HK-2 (cell line): ENCODE results near the gene PHYKPL.
A peak's percentile ranks its signal among the peaks of the same experiment; 100 is the strongest.

Experiments used
- DNase-seq: peaks from one replicate; pipeline ENCODE4 v3.0.0-alpha.2; 2018; ENCODE audit not compliant: unreplicated experiment

Gene PHYKPL

DNA sequence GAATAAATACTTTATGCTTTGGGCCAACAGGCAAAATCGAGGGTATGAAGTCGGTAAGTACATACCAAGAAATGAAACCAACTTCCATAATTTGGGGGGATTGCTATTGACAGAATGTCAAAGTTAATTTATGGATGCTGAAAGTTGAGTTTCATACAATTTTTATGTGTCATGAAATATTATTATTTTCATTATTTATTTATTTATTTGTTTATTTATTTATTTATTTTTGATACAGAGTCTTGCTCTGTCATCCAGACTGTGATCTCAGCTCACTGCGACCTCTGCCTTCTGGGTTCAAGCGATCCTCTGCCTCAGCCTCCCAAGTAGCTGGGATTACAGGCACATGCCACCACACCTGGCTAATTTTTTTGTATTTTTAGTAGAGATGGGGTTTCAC lies 40.9 kb downstream of the PHYKPL start:
- DNase-seq, result no peak

DNA sequence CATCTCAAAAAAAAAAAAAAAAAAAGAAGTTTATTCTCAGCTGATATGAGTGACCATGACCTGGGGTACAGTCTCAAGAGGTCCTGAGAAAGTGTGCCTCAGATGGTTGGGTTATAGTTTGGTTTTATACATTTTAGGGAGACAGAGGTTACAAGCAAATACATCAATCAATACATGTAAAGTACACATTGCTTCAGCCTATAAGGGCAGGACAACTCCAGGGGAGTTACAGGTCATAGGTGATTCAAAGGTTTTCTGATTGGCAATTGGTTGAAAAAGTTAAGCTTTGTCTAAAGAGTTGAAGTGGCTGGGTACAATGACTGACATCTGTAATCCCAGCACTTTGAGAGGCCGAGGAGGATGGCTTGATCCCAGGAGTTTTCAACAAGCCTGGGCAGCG lies 43.2 kb downstream of the PHYKPL start:
- DNase-seq, result no peak

DNA sequence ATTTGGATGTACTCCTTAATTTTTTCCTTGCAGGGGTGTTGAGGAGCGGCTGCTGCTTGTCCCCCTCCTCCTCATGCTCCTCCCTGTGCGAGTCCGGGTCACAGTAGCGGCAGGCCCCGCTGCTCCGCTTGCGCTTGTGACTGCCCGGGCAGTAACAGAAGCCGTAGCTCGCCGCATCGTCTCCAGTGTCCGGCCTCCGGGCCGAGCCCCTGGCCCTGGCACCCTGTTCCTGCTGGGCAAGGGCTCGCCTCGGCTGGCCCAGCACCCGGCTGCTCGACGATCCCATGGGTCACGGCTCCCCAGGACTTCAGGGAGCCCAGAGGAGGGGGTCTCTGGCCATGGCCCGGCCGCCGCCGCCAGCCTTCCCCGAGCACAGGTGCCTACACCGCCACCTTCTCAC lies 45.6 kb downstream of the PHYKPL start, which contains the start of gene GMCL2:
Gene GMCL2 (minus strand): TSS at position 358 of the 400 bp plus-strand sequence. CDS start 72 bp downstream, at position 286.
- no peak for DNase-seq

DNA sequence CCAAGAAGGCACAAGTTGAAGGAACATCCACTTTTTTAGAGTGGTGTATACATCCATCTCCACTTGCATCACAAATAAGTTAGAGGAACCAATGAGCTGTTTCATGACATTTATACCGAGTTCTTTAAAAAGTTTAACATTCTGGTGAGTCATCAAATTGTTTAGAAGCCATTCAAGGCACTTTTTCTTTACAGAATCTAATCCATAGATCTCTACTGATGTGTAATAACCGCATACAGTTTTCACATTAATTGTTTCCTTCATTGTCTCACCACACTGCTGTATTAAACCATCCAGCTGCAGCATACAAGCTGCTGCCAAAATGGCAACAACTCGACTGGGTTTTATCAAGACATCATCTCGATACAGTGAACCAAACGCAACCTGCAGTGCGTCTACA lies 46.2 kb downstream of the PHYKPL start:
- DNase-seq, result no peak

DNA sequence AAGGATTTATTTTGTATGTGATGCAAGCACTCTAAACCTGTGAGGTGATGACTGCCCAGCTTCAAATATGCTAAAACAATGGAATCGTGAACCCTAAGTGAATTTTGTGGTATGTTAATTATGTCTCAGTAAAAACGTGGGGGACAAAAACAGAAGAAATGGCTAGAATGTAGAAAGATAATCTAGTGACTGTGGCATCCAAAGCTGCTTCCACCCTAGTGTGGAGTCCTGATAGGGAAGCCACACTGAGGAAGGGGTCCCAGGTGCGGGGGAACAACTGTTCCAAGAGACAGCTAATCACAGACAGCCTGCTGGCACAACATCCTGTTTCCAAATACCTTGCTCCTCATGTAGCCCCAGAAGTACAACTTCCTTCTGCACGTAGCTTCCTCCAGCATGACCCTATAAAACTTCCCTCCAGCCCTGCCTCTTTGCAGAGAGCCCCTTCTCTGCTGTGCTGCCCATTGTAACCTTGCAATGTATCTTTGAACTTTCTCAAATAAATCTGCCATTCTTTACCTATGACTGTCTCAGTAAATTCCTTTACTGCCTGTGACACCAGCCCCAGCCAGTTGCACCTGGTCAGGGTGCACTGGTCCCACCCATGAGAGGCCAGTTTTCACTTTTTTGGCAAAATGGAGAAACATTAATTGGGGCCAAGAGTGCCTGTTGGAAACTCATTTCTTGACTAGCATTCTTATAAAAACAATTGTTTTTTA lies 50.3 kb downstream of the PHYKPL start:
- DNase-seq, result no peak

DNA sequence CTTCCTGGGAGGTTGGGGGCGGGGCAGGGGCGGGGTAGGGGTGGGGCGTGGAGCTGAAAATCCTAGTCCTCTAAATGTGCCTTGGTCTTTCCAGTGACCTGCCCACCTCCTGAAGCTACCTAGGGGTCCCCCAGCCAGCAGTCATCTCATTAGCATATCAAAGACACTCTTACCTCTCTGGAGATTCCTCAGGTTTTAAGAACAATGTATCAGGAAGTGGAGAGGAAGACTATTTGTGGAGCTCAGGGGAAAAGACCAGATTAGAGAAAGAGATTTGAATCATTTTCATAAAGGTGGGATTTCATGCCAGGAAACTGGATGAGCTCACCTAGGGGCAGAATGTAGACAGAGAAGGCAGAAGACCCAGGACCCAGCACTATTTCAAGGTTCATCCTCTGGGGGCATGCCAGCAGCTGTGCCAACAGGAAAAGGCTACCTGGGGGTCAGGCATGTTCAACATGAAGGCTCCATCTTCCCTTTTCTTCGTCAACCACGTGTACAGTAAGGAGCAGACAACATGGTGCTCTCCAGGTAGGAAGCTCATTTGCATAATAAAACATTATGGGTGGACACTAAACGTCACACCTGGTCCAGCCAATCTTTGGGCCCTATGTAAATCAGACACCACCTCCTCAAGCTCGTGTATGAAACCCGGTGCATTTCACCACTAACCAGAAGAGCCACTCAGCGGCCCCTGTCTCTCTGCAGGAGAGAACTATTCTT lies 52.3 kb downstream of the PHYKPL start:
- DNase-seq, result no peak

DNA sequence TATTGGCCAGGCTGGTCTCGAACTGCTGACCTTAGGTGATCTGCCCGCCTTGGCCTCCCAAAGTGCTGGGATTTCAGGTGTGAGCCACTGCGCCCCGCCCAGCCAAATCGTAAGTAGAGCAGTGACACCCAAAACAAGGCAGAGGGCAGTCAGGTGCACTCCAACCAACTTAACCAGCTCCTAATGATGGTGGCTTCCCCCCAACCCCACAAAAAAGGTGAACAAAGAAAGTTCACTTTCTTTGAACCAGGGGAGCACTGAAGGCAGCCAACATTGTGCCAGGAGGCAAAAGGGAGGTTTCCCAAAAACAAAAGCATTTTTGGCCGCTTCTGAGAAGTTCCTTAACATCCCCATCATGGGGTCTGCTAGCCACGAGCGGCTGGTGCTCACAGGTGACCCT lies 55.0 kb downstream of the PHYKPL start:
- no peak for DNase-seq

DNA sequence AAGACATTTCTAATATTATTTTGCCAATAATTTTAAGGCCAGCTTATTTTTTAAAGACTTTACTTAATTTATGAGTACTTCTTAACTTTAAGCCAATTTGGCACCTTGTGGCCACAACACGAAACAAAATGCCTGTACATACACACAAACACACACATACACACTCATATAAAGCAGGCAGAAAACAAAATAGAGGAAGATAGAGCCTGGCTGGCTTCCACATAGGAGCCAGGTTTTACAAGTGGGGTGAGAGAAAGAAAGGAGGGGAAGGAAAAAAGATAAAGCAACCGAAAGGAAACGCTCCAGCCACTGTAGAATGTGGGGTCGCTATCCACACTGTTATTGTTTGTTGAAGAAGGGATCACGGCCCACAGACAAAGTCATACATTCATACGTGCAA lies 55.8 kb downstream of the PHYKPL start:
- DNase-seq, result no peak

DNA sequence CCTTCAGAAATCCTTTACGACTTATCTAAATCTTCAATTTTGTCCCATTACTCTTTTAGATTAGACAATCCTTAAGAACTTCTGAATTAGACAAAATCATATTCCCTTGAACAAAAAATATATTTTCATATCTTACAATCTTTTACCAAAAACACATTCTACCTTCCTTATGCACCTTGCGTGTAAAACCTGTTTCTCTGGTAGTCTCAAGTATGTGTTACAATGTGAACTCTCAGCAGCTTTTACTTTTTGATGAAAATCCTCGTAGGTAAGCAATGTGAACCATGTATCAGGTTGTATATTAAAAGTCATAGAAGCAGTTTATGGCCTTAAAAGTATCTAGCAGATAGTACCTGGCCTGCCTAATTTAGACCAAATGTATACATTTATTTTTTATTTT lies 58.1 kb downstream of the PHYKPL start:
- DNase-seq, result no peak

DNA sequence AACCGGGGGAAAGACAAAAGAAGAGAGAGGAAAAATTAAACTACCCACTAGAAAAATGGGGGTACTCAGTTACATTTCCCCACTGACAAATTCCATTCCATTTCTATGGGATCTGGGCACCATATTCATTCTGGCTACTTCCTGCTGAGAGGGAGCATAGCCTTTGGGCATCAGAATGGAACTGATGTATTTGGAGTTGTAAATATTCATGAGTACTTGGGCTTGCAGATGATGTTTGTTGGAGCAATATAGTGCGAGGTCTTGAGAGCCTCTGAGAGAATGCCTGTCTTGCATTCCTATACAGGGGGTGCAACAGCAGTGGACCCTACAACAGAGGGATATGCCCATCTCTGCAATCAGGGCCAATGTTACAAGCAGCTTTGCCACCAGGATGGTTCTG lies 62.1 kb downstream of the PHYKPL start:
- no peak for DNase-seq

DNA sequence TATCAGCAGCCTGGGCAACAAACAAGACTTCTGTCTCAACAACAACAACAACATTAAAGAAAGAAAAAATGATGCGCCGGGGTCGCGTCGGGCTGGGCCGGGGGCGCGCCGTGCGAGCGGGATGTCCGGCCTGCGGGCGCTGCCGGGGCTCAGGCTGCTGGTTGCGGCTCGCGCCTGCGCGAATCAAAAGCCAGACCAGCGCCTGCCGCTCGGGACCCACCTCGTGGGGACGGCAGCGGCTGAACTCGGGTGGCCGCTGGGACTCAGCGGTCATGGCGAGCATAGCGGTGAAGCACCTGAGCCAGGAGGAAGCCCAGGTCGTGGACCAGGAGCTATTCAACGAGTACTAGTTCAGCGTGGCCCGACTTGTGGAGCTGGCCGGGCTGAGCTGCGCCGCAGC lies 67.0 kb downstream of the PHYKPL start:
- DNase-seq, result no peak

DNA sequence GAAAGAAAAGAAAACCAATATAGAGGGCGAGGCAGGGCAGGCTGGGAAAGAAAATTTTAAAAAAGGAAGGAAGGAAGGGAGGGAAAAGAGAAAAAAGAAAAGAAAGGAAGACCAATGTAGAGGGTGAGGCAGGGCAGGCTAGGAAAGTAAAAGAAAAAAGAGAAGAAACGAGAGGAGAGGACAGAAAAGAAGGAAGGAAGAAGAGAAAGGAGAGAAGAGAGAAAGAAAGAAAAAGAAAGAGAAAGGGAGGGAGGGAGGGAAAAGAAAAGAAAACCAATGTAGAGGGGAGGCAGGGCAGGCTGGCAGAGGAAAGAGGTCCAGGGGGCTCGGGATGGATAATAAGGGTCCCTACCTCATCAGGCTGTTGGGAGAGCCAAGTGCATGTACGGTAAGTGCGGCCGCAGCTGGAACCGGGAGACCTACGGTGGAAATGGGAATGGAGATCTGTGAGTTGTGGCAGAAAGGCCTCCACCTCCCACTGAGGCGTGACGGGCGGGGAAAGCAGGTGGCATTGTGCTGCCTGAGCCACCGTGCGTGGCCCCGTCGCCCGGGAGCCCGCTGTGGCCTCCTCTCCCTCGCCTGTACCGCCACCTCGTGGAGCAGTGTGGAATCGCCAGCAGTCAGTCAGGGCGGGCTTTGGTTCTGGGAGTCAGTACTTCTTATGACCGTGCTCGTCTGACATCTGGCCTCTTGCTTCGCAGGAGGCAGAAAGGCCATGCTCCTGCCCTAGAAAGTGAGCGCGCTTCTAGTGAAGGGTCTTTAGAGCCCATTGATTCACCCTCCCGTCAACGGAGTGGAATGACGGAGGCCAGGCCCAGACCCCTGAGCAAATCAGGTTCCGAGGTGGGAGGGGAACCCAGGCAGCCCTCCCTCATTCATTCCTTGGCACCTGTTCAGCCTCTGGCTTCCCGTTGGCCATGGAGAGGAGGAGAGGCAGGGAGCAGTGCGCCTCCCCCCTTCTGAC lies 68.5 kb downstream of the PHYKPL start:
- peak; percentile 82 for DNase-seq

DNA sequence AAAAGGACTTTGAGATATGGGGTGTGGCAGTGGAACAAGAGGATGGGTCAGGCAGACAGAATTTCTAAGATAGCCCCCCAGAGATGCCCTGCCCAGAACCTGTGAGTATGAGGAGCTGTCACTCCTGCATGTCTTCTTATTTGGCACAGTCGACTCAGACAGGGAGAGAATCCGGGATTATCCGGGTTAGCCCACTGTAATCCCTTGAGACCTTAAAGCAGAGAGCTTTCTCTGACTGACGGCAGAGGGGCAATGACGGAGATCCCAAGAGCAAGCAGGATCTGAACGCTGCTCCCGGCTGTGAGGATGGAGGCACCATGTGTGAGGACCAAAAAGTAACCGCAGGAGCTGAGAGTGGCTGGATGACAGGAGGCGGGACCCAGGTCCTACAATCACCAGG lies 70.1 kb downstream of the PHYKPL start:
- no peak for DNase-seq

DNA sequence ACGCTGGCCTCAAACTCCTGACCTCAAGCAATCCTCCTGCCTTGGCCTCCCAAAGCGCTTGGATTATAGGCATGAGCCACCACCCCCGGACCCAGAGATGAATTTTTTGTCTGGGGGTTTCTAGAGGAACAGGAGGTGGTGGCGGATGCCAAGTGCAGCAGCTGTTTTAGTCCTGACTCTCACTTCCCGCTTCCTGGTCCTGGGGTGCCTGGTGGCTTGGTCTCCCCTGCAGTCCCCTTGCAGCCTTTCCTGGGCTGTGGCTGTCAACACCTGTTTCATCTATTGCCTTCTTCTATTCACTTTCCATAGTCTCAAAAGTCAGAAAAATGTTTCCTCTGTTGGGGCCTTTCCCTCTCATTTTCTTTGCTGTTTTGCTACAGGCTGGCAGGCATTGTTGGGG lies 72.4 kb downstream of the PHYKPL start:
- DNase-seq, result no peak
